ENCODE results near the gene SLC25A3. TPM values are rescaled to one million over a fixed set of nuclear protein-coding genes. Genes with fewer than 3 reads are reported as not detected.

SLC25A3 gene
- total and polyA plus RNA-seq, 9 of the 15 experiments (the other 6 are each of a cell fraction or from before 2014, with no cell fraction given) = 264 to 766 (median 495) TPM

DNA sequence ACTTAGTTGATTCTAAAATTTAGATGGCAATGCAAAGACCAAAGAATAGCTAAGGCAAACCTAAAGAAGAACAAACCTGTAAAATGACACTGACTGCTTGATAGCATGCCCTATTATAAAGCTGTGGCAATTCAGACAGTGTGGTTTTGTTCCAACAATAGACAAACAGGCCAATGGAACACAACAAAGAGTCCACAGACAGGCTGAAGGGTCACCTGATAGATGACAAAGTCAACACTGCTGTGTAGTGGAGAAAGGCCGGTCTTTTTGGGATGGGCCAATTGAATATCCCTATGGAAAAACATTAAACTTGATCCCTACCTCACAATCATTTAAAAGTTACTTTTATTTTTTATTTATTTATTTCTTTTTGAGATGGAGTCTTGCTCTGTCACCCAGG lies 33.8 kb upstream of the SLC25A3 start:
- H3K4me3 ChIP-seq = no peak overlapping the region
- no peaks in the 10 kb centered on the region for H3K36me3 ChIP-seq (ENCODE audit: control insufficient read depth, insufficient read depth, low read length)
- no peak for ATAC-seq
- no peaks in the 10 kb centered on the region for H3K9me3 ChIP-seq (replicated peaks; ENCODE audit: control insufficient read depth, insufficient read depth, low read depth, low read length)
- no peak overlapping the region for H3K4me2 ChIP-seq (ENCODE audit: insufficient read depth, low read length)
- no peak for FAIRE-seq
- H3K27ac ChIP-seq (ENCODE audit: extremely low read depth, low read depth, low read length) = no peak overlapping the region
- H4K20me1 ChIP-seq (replicated peaks; ENCODE audit: control insufficient read depth, insufficient read depth, low read length) = no peaks in the 10 kb centered on the region
- H3K27me3 ChIP-seq (ENCODE audit: control insufficient read depth in 2 of 2, insufficient read depth in 2 of 2, low read length in 2 of 2) = no peaks in the 10 kb centered on the region
- intact Hi-C loops (cut with micrococcal nuclease) (loop anchor here (10.0 kb wide), 1 partner anchor 235 kb away; no protein-coding TSS in a partner anchor), in situ Hi-C loops (cut with MboI) (loop anchor here (10.0 kb wide), 1 partner anchor 185 kb away; no protein-coding TSS in a partner anchor)
- BruUV-seq (replicated peaks) = no TSS peak
- no peaks in the 10 kb centered on the region for H3K9me1 ChIP-seq (ENCODE audit: control insufficient read depth, insufficient read depth, low read length)
- no peaks in the 10 kb centered on the region for H3K79me2 ChIP-seq (ENCODE audit: control insufficient read depth, insufficient read depth, low read length)
- no peak overlapping the region for H2AFZ ChIP-seq (ENCODE audit: low read depth, low read length)
- H3K4me1 ChIP-seq (replicated peaks in 1 of 2; ENCODE audit: control insufficient read depth in 2 of 2, insufficient read depth in 2 of 2, low read length in 2 of 2) = no peaks in the 10 kb centered on the region
- no peak for DNase-seq (ENCODE audit: extremely low read depth in 1 of 4, low spot score in 3 of 4)
- ChIA-PET POLR2A (interaction anchor here (0.9 kb wide), 1 partner anchor 38 kb away, joined by 3 read pairs; no protein-coding TSS in a partner anchor), CTCF (ENCODE audit: low intra/inter-chr PET ratio) (no interaction called here)
- H3K9ac ChIP-seq (ENCODE audit: insufficient read depth in 1 of 2, low read depth in 2 of 2, low read length in 2 of 2) = no peak overlapping the region
- 17% methylated on average over 1 of the region's 1 CpG for whole genome bisulfite sequencing (ENCODE audit: insufficient coverage, low coverage, missing lambda C conversion rate)
- no peak for TF ChIP-seq SUPT5H (IDR thresholded peaks at IDR 0.05)

DNA sequence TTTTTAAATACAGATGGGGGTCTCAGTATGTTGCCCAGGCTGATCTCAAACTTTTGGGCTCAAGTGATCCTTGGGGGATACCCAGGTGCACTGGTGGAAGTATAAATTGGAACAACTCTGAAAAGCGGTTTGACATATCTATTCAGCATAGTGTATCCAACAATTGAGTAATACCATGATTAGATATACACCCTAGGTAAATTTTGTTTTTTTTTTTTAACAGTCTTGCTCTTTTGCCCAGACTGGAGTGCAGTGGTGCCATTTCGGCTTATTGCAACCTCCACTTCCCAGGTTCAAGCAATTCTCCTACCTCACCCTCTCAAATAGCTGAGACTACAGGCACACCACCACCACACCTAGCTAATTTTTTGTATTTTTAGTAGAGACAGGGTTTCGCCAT lies 31.6 kb upstream of the SLC25A3 start:
- Histone ChIP-seq H3K9ac (ENCODE audit: insufficient read depth in 1 of 2, low read depth in 2 of 2, low read length in 2 of 2) (no peak overlapping the region), H4K20me1 (replicated peaks; ENCODE audit: control insufficient read depth, insufficient read depth, low read length) (no peaks in the 10 kb centered on the region), H3K9me3 (replicated peaks; ENCODE audit: control insufficient read depth, insufficient read depth, low read depth, low read length) (no peaks in the 10 kb centered on the region), H3K27ac (ENCODE audit: extremely low read depth, low read depth, low read length) (no peak overlapping the region), H3K9me1 (ENCODE audit: control insufficient read depth, insufficient read depth, low read length) (no peaks in the 10 kb centered on the region), H3K79me2 (ENCODE audit: control insufficient read depth, insufficient read depth, low read length) (no peaks in the 10 kb centered on the region), H3K4me3 (no peak overlapping the region), H2AFZ (ENCODE audit: low read depth, low read length) (no peak overlapping the region), H3K4me1 (replicated peaks in 1 of 2; ENCODE audit: control insufficient read depth in 2 of 2, insufficient read depth in 2 of 2, low read length in 2 of 2) (no peaks in the 10 kb centered on the region), H3K27me3 (ENCODE audit: control insufficient read depth in 2 of 2, insufficient read depth in 2 of 2, low read length in 2 of 2) (no peaks in the 10 kb centered on the region), H3K4me2 (ENCODE audit: insufficient read depth, low read length) (no peak overlapping the region), H3K36me3 (ENCODE audit: control insufficient read depth, insufficient read depth, low read length) (no peaks in the 10 kb centered on the region)
- DNase-seq (ENCODE audit: extremely low read depth in 1 of 4, low spot score in 3 of 4) = no peak
- no peak for FAIRE-seq
- no peak for ATAC-seq
- in situ Hi-C loops (cut with MboI) (loop anchor here (10.0 kb wide), 1 partner anchor 183 kb away; no protein-coding TSS in a partner anchor), intact Hi-C loops (cut with micrococcal nuclease) (loop anchor here (10.0 kb wide), 1 partner anchor 233 kb away; no protein-coding TSS in a partner anchor)
- BruUV-seq (replicated peaks) = no TSS peak
- ChIA-PET CTCF (ENCODE audit: low intra/inter-chr PET ratio) (no interaction called here), POLR2A (interaction anchor here (1.0 kb wide), 1 partner anchor 9 kb away, joined by 3 read pairs; no protein-coding TSS in a partner anchor)
- WGBS (ENCODE audit: insufficient coverage, low coverage, missing lambda C conversion rate) = 27% methylated on average over 3 of the region's 3 CpGs
- TF ChIP-seq, protein P1, sequence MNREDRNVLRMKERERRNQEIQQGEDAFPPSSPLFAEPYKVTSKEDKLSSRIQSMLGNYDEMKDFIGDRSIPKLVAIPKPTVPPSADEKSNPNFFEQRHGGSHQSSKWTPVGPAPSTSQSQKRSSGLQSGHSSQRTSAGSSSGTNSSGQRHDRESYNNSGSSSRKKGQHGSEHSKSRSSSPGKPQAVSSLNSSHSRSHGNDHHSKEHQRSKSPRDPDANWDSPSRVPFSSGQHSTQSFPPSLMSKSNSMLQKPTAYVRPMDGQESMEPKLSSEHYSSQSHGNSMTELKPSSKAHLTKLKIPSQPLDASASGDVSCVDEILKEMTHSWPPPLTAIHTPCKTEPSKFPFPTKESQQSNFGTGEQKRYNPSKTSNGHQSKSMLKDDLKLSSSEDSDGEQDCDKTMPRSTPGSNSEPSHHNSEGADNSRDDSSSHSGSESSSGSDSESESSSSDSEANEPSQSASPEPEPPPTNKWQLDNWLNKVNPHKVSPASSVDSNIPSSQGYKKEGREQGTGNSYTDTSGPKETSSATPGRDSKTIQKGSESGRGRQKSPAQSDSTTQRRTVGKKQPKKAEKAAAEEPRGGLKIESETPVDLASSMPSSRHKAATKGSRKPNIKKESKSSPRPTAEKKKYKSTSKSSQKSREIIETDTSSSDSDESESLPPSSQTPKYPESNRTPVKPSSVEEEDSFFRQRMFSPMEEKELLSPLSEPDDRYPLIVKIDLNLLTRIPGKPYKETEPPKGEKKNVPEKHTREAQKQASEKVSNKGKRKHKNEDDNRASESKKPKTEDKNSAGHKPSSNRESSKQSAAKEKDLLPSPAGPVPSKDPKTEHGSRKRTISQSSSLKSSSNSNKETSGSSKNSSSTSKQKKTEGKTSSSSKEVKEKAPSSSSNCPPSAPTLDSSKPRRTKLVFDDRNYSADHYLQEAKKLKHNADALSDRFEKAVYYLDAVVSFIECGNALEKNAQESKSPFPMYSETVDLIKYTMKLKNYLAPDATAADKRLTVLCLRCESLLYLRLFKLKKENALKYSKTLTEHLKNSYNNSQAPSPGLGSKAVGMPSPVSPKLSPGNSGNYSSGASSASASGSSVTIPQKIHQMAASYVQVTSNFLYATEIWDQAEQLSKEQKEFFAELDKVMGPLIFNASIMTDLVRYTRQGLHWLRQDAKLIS (CRISPR knock-in tag; IDR thresholded peaks at IDR 0.05) = no peak
- TF ChIP-seq MYNN (IDR thresholded peaks at IDR 0.05) = no peak
- TF ChIP-seq MYNN (CRISPR knock-in tag; IDR thresholded peaks at IDR 0.05) = no peak
- TF ChIP-seq KAT8 (IDR thresholded peaks at IDR 0.05; ENCODE audit: low read depth) = no peak
- TF ChIP-seq, protein P2, sequence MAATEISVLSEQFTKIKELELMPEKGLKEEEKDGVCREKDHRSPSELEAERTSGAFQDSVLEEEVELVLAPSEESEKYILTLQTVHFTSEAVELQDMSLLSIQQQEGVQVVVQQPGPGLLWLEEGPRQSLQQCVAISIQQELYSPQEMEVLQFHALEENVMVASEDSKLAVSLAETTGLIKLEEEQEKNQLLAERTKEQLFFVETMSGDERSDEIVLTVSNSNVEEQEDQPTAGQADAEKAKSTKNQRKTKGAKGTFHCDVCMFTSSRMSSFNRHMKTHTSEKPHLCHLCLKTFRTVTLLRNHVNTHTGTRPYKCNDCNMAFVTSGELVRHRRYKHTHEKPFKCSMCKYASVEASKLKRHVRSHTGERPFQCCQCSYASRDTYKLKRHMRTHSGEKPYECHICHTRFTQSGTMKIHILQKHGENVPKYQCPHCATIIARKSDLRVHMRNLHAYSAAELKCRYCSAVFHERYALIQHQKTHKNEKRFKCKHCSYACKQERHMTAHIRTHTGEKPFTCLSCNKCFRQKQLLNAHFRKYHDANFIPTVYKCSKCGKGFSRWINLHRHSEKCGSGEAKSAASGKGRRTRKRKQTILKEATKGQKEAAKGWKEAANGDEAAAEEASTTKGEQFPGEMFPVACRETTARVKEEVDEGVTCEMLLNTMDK (IDR thresholded peaks at IDR 0.05; ENCODE audit: borderline replicate concordance, insufficient read depth, low read depth, low read length, poor library complexity, severe bottlenecking) = no peak
- TF ChIP-seq HSF4 (CRISPR knock-in tag; IDR thresholded peaks at IDR 0.05; ENCODE audit: borderline replicate concordance) = no peak
- TF ChIP-seq ZFP36 (IDR thresholded peaks at IDR 0.05; ENCODE audit: low read depth, low read length, partially characterized antibody) = no peak
- no peak for TF ChIP-seq ZNF436 (CRISPR knock-in tag; IDR thresholded peaks at IDR 0.05)
- TF ChIP-seq, protein P3, sequence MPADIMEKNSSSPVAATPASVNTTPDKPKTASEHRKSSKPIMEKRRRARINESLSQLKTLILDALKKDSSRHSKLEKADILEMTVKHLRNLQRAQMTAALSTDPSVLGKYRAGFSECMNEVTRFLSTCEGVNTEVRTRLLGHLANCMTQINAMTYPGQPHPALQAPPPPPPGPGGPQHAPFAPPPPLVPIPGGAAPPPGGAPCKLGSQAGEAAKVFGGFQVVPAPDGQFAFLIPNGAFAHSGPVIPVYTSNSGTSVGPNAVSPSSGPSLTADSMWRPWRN (IDR thresholded peaks at IDR 0.05; ENCODE audit: low read depth) = no peak

Measured in K562 (cell line).